BE2C (cell line): ENCODE data around the gene DYNC2H1.

Experiments
- DNase-seq: peaks from one replicate; pipeline ENCODE4 v3.0.0-alpha.2; 2020
- H3K27me3 ChIP-seq: fragments of 250-450 bp; sonication (Bioruptor Pico); 2 replicates; pipeline ENCODE4 v1.5.1; 2020; ENCODE audit warnings: mild to moderate bottlenecking
- H3K36me3 ChIP-seq: fragments of 250-450 bp; sonication (Bioruptor Pico); 2 replicates; pipeline ENCODE4 v1.5.1; 2020; ENCODE audit warnings: mild to moderate bottlenecking
- H3K4me1 ChIP-seq: fragments of 250-450 bp; sonication (Bioruptor Pico); 2 replicates; pipeline ENCODE4 v1.5.1; 2020
- H3K4me3 ChIP-seq: 2 replicates; pipeline ENCODE4 v1.5.1; 2011; ENCODE audit warnings: low read depth, low read length
- H3K9me3 ChIP-seq: fragments of 250-450 bp; sonication (Bioruptor Pico); 2 replicates; pipeline ENCODE4 v1.5.1; 2020
- CTCF ChIP-seq: IDR thresholded peaks from 2 replicates; pipeline ENCODE4 v1.5.1; 2012; ENCODE audit warnings: mild to moderate bottlenecking, low read depth, low read length

The DYNC2H1 gene

GRCh38 chr11:103499710-103500340 is 390.6 kb downstream of the DYNC2H1 start:
- TF ChIP-seq CTCF, result no peak

GRCh38 chr11:103515283-103515682 is 406.1 kb downstream of the DYNC2H1 start:
- no peak for DNase-seq
- Histone ChIP-seq H3K4me1 (no peaks in the 10 kb centered on the region), H3K36me3 (no peaks in the 10 kb centered on the region), H3K9me3 (no peaks in the 10 kb centered on the region; the same call in 1 of the 2 replicates), H3K27me3 (no peaks in the 10 kb centered on the region), H3K4me3 (no peak overlapping the region)
- no peak for TF ChIP-seq CTCF

More at GRCh38 chr11:103499710-103500340, 390.6 kb downstream of the DYNC2H1 start:
- H3K9me3 ChIP-seq, result no peaks in the 10 kb centered on the region
- no peak for DNase-seq
- H3K36me3 ChIP-seq, result no peaks in the 10 kb centered on the region
- no peaks in the 10 kb centered on the region; the same call in 1 of the 2 replicates for H3K4me1 ChIP-seq
- H3K27me3 ChIP-seq, result no peaks in the 10 kb centered on the region
- no peak overlapping the region for H3K4me3 ChIP-seq

- TF ChIP-seq CTCF, result no peak
- Histone ChIP-seq H3K4me1 (no peaks in the 10 kb centered on the region), H3K4me3 (no peak overlapping the region), H3K27me3 (no peaks in the 10 kb centered on the region), H3K36me3 (no peaks in the 10 kb centered on the region), H3K9me3 (no peaks in the 10 kb centered on the region; the same call in 1 of the 2 replicates)
- no peak for DNase-seq
Observed at GRCh38 chr11:103520792-103521191, 411.6 kb downstream of the DYNC2H1 start.

GRCh38 chr11:103525069-103525468 is 415.8 kb downstream of the DYNC2H1 start:
- no peaks in the 10 kb centered on the region for H3K36me3 ChIP-seq
- no peak for TF ChIP-seq CTCF
- DNase-seq, result no peak
- no peaks in the 10 kb centered on the region for H3K9me3 ChIP-seq
- peaks cover 6% of the 10 kb centered on the region for H3K4me1 ChIP-seq
- no peaks in the 10 kb centered on the region for H3K27me3 ChIP-seq
- H3K4me3 ChIP-seq, result no peak overlapping the region

- Histone ChIP-seq H3K27me3 (no peaks in the 10 kb centered on the region), H3K4me1 (peaks cover 6% of the 10 kb centered on the region), H3K9me3 (no peaks in the 10 kb centered on the region), H3K4me3 (no peak overlapping the region), H3K36me3 (no peaks in the 10 kb centered on the region)
- DNase-seq, result no peak
- TF ChIP-seq CTCF, result no peak
Observed at GRCh38 chr11:103528046-103528445, 418.8 kb downstream of the DYNC2H1 start.

GRCh38 chr11:103528596-103528995 is 419.4 kb downstream of the DYNC2H1 start:
- H3K36me3 ChIP-seq, result no peaks in the 10 kb centered on the region
- H3K4me1 ChIP-seq, result peaks cover 6% of the 10 kb centered on the region
- no peaks in the 10 kb centered on the region for H3K27me3 ChIP-seq
- H3K4me3 ChIP-seq, result no peak overlapping the region
- no peak for DNase-seq
- no peaks in the 10 kb centered on the region for H3K9me3 ChIP-seq
- TF ChIP-seq CTCF, result no peak
